Fibroblast of skin of scalp (primary cell): Measurements from ENCODE around the gene IGSF21.

Source experiments
- DNase-seq: peaks from one replicate; pipeline ENCODE4 v3.0.0-alpha.2; 2013

Gene IGSF21

DNA sequence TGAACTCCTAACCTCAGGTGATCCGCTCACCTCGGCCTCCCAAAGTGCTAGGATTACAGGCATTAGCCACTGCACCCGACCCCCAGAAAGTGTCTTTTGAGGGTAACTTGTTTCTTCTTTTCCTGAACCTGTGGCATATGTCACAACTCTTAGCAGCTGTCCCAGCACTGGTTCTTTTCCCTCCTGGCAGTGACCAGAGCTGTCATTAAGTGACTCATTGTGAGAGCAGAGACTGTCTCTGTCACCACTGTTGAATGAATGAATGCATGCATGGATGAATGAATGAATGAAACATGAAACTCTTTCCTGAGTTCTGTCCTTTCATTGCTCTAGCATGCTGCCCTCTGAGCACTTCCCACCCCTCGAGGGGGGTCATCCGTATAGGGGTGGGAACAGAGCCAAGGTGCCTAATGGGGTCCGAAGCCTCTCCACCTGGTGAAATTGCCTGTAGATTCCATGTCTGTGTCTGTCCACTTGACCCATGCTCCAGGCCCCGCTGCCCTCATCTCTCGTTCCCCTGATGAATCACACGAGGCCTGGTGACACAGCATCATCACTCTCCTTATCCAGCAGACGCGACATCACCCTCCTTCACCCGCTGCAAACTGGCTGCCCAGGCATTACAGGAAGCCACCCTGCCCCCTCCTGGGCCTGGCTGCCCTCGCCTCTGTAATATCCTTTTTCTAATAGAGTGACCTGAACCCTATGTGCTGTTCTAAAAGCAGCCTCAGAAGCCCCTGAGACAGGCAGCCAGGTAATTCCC is 75.0 kb downstream of the IGSF21 start:
- DNase-seq = peak; percentile 27

DNA sequence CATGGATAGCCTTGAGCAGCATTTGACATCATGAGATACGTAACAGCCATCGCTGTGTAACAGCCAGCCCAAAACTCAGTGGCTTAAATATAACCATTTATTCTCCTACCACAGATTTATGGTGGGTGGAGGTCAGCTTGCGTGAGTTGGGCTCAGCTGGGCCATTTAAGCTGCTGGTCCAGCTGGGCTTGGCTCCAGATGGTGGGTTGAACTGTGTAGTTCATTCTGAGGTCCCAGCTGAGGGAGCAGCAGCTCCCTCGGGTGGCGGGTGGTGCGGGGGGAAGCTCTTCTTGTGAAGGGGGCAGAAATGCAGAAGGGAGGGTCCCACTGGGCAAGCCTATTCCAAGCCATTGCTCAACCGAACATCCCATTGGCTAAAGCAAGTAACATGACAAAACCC is 75.9 kb downstream of the IGSF21 start:
- DNase-seq = no peak

DNA sequence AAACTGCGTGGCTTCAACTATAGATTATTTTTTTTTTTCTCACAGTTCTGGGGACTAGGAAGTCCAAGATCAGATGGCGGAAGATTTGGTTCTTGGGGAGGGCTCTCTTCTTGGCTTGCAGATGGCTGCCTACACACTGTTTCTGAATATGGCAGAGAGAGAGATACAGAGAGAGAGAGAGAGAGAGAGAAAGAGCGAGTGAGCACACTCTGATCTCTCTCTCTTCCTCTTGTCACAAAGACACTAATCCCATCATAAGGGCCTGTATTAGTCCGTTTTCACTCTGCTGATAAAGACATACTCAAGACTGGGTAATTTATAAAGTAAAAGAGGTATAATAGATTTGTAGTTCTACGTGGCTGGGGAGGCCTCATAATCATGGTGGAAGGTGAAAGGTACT is 79.5 kb downstream of the IGSF21 start:
- DNase-seq = no peak

DNA sequence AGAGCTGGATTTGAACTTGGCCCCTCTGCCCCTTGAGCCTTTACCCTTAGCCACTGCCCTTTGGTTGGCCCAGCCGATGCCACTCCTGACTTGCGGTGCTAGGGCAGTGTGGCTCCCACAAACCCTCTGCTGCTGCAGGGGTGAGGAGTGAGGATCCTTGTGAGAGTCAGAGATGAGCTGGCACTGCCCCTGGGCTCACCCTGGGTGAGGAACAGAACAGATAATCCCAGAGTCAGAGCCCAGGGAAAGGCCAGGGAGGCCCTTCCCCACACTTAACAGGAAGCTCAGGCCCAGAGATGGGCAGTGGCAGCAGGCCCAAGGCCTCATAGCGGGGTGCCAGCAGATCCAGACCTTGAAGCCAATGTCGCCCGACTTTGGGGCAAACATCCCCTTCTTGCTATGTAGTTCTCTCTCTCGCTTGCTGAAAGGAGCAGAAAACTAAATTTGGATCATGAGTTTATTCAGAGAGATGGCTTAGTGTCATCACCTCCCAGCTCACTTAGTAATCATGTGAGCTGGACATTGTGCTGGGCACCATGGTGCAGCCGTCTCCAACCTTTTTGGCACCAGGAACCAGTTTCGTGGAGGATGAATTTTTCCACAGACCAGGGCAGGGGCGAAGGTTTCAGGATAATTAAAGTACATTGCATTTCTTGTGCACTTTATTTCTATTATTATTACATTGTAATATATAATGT is 81.4 kb downstream of the IGSF21 start:
- no peak for DNase-seq

DNA sequence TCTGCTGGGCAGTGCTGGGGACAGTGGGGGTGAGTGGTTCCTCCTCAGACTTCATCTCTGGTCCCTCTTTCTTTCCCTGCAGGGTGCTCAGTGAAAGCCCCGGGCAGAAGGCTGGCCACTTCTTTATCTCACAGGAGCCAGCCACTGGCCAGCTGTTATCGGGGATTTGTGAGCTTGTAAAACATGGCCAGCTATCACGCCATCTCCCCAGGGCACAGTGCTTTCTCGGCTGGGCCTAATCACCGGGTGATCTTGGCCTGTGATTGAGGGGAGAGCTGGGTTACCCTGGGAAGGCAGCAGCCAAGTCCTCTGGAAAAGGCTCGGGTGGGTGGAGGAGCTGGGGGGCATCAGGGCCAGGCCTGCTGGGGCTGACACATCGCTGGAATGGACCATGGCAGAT is 83.0 kb downstream of the IGSF21 start:
- DNase-seq = no peak

DNA sequence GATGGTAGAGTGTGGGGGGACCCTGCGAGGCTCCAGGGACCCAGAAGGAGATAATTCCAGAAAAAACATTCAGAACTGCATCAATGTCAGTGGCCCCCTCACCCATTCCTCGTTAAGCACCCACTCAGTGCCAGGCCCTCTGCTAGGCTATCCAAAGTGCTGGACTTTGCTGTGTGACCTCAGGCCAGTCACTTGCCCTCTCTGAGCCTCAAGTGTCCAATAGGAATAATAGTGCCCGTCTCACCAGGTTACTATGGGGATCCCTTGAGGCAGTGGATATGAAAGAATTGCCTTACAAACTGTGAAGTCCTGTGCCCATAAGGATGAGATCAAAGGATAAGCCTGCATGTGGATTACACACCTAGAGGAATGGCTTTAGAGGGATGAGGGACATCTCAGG is 83.4 kb downstream of the IGSF21 start:
- no peak for DNase-seq

DNA sequence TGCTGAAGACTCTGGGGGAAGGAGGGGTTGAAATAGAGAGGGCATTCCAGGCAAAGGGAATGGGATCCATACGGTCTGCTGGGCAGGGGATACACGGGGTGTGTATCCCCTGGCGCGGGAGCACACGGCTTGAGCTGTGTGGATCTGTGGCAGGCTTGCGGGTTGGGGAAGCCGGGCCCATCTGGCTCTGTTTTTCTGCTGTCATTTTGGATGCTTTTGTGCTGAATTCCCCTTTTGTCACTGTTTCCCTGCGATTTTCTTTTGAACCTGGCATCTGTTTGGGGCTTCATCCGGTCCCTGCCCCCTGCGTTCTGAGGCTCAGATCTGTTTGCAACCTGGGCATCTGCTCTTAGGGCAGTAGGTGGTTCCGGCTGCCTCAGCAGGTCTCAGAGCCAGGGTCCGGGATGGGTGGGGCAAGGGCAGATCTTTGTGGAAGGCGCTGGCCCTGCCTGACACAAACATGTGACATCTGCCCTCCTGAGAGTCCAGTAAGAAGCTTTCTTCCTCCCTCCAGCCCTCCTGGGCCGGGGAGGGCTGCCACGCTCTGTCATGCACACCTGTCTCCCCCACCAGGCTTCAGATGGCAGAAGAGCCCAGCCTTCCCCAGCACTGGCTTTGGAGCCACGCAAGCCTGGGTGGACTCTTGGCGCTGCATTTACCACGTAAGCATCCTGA is 84.0 kb downstream of the IGSF21 start:
- no peak for DNase-seq

DNA sequence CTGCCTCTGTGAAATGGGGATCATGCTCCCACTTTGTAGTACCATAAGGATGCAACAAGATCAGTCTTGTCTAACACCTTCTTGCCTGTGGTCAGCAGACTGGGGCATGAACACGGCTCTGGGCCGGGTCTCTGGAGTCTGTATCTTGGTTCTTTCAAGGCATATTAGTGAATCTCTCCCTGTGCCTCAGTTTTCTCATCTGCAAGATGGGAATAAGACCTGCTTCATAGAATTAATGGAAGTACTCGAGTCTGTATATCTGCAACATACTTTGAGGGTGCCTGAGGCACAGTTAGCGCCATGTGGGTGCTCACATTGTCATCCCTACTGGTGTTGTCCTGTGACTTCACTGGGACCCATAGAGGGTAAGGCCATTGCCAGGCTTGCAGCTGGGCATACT is 84.6 kb downstream of the IGSF21 start:
- DNase-seq = no peak

DNA sequence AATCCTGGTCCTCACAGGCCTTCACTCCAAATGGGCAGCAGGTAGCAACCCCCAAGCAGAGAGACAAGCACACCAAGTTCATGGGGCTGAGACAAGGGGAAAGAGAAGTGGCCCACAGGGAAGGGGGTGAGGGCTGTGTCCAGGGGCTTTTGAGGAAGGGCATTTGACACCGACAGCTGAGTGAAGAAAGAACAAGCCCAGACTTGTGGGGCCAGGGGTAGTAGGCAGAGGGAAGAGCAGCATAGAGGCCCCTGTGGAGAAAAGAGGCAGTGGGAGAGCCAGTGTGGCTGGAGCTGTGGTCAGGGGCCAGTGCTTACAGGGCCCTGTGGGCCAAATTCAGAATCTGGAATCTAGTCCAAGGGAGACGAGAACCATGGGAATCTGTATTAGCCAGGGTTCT is 85.4 kb downstream of the IGSF21 start:
- DNase-seq = no peak

DNA sequence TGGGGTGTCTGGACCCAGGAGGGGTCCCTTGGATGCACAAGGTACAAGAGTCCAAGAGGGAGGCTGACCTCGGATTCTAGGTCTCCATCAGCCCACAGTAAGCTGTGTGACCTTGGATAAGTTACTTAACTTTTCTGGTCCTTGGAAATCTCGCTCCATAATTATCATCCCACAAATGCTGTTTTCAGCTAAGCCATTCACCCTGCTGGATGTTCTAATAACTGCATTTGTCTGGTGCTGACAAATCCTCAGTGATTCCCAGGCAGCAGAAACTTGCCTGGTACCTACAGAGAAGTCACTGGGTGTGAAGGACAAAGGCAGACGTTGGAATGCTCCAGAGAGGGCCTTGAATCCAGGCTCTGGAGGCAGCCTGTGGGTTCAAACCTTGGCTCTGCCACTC is 89.7 kb downstream of the IGSF21 start:
- DNase-seq = no peak

DNA sequence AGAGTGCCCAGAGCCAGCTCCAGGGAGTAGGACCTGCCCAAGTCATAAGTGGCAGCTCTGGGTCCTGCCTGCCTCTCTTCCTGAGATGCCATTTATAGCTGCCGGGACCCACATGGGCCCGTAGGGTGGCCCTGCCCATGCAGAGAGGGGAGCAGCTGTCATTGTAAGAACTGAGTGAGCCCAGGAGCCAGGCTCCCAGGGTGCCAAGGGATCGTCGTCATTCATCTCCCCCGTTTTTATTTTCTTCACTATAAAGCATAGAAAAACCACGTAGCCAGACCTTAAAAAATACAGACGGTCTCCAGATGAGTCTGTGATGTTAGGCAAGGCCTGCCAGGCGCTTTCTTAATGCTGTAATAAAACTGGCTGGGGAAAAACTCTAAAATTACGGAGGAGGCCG is 90.7 kb downstream of the IGSF21 start:
- DNase-seq = no peak

DNA sequence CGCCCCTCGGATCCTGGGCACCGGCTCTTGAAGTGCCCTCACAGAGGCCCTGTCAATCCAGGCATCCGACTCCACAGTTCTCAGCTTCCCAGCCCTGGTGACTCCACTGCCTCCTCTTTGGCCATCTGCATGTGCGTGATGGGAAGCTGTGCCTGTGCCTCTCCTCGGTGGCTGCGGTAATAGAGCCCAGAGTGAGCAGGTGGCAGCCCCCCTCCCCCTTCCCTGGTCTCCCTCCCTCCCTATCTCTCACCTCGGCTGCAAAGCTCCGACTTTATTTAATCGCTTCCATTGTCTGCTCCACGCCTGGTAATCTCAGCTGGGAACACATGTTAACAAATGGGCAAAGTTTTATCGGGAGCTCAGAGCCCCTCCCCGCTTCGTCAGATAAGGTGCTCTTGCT is 91.9 kb downstream of the IGSF21 start:
- no peak for DNase-seq

DNA sequence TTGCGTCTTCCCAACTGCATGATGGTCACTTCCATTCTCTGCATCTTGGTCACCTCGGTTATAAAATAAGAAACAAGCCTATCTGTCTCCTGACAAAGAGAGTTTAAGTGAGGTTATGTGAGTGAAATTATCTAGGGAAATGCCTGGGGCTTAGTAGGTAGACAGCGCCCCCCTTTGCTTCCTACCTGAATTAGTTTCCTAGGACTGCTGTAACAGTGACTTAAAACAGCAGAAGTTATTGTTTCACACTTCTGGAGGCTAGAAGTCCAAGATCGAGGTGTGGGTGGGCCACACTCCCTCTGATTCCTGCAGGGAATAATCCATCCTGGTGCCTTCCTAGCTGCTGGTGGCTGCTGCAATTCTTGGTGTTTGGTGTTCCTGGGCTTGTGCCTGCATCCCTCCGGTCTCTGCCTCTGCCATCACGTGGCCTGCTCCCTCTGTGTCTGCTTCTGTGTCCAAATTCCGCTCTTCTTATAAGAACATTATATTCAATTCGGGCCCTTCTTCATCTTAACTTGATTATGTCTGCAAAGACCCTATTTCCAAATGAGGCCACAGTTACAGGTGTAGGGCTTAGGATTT is 92.6 kb downstream of the IGSF21 start:
- DNase-seq = no peak

DNA sequence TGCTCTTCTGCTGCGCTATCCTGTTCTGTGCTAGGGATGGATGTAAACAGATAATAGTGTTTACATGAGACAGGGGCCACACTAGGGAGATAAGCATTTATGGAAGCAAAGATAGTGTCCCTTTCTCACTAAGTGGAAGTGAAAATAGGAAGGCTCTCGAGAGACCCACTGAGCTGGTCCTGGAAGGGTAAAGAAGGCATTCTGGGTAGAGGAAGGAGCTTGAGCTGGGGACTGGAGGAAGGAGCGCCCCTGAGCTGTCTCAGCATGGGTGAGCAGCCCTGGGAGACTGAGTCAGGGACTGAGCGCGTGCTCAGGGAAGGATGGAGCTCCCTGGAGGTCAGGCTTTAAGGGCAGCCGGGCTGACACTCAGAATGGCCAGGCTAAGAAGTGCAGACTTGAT is 93.3 kb downstream of the IGSF21 start:
- DNase-seq = no peak

DNA sequence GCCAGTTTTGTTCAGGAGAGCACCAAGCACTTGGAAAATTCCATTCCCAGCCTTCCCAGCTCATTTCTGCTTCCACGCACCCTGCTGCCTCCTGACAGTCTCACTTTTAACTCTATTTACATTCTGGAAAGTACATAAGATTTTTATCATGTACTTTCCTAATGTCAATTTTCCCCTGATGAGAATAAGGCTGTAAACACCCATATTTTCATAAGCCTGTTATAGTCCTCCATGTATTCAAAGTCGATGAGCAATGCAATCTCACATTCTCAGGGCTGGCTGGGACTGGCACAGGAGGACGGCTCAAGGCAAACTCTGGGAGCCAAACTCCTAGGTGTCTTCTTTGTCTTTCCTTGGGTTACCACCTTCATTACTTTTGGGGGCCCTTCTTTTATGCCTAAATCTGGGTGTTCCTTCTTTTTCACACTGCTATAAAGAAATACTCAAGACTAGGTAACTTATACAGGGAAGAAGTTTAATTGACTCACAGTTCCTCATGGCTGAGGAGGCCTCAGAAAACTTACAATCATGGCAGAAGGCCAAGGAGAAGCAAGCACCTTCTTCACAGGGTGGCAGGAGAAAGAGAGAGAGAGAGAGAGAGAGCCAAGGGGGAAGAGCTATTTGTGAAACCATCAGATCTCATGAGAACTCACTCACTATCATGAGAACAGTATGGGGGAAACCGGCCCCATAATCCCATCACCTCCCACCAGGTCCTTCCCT is 94.6 kb downstream of the IGSF21 start:
- no peak for DNase-seq

DNA sequence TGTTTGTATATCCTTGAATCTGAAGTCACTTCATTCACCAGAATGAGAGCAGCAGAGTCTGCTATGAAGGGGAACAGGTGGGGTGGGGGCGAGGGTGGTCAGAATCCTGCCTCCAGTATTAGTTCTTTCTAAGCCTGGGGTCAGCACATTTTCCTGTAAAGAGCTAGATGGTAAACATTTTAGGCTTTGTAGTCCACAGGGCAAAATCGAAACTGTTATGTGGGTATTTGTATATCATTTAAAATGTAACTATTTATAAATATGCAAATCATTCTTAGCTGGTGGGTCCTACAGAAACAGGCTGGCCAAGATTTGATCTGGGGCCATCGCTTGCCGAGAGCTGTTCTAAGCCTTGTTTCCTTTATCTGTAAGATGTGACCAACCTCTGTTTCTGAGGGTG is 96.0 kb downstream of the IGSF21 start:
- no peak for DNase-seq

DNA sequence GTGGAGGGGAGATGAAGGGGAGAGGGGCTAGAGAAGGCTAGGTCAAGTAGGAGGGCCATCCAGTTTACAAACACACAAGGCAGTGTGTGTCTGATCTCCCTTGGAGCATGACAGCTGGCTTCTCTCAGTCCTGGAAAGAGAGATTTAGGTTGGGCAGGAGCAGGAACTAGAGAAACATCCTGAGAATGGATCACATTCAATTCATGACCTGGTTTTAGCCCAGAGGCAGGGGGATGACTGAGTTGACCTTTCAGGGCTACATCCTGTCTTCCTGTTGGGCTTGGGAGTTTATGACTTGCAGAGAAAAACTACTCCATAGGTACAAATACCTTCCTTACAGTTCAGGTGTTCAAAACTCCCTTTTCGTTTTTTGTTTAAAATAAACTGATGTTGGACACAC is 97.0 kb downstream of the IGSF21 start:
- no peak for DNase-seq

DNA sequence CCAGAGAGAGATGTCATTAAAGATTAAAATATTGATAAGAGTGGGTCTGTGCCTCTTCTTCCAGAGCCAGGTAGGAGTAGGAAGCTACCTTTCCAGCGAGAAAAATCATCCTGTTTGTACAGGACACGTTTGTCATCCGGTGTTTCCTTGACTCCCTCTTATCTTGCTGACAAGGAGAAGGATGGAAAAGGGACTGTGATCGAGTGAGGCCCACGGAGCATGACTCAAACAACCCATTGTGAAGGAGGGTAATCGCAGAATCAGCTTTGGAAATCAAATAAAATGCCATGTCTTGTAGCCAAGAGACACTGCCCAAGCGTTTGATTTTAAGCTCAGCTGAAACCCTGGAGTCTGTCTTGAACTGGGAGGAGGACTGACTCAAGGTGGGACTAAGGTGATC is 97.7 kb downstream of the IGSF21 start:
- DNase-seq = no peak

DNA sequence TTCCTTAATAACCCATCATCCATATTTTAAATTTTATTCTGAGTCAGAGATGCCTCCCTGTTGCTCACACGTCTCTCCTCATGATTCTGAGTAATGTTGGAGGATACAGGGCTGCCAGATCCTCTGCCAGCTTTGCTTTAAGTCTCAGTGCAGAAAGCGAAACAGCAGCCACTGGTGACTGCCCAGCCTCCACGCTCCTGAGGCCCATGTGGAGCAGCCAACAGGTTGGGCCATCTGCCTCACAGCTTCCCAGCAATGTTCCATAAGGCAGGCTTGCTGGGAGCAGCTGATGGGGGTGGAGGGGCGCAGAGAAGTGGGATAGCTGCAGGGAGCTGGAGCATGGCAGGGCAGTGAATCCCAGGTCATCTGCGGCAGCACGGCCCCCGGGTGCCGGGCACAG is 104.2 kb downstream of the IGSF21 start:
- no peak for DNase-seq

DNA sequence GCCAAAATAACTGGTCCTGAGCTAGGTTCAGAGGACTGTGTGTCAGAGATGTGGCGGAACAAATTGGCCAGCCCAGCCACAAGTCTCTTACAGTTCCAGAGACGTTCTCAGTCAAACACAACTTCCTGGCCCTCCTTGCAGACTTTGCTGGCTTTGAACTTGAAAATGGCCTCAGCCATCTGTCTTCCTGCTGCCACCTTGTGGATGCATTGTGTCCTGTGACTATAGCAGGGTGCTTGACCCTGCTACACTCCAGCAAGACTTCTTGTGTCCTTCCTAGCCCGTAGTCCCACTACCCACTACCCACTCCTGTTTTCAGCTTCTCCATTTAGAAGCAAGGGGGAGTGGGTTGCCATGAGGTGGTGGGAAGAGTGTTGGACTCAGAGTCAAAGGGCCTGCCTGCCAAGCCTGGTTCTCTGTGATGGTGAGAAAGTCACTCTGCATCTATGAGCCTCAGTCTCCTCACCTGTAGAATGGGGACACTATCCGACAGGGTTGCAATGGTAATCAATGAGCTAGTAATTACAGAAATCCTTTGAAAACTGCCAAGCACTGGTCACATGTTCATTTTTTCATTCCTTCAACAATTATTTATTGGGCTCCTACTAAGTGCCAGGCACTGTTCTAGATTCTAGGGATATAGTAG is 109.9 kb downstream of the IGSF21 start:
- peak; percentile 25 for DNase-seq

DNA sequence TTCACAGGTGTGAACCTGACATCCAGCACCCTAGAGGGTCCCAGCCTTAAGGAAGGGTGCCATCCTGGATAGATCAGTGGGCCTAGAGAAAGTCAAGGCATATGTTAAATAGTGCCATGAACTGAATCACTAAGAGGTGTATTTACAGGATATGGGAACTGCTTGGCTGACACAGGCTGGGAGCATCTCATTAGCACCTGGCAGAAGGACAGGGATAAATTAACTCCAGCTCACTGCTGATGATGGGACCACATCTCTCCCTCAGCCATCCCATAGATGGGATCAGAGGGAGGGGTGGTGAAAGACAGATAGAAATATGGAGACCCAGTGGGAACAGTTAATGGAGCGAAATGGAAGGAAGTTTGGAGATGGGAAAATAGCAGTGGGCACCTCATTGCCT is 122.0 kb downstream of the IGSF21 start:
- DNase-seq = no peak

DNA sequence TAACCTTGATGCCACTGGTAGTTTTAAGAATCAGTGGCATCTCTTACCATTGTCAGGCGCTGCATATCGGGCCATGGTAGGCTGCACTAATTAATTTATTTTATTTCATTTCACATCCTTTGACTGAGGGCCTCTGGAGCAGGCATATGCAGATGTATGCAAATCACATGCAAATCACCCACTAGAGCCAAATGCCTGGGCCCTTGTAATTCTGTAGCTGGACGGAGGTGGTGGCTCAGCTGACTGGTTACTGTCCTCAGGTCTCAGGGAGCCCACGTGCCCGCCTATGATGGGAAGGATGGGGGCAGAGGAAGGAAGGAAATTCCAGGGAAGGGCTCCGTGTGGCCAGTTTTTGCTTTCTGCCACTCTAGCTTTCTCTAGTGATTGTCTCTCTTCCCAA is 122.7 kb downstream of the IGSF21 start:
- DNase-seq = no peak
